Measurements from ENCODE around the gene AGAP3.

AGAP3 gene

DNA sequence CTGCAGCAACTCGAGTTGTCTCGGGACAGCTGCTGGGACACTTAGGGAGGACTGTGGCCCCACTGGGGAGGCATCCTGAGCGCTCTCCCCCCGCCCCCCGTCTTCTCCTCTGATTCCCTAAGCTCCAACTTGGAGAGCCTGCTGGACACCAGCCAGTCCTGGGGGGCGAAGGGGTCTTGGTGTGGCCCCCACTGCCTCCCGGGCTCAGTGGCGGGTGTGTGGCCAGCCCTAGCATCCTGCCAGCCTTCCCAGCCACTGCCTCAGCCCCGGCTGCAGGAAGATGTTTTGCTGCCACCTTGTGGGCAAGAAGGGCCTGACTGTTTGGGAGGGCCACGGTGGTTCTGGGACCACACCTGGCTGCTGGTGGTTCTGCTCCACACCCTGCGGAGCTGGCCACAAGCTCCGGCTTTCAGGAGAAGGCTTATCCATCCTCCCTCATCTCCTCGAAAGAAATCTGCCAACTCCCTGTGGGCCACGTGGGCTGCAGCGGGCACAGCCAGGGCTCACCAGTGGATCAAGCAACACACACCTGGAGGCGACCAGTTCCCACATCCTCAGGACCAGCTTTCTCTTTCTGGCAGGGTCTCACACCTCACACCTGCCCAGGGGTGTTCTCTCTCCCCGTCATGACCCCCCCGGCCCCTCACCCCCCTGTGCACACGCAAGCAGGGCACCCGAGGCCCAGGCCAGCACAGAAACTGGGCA is 24.8 kb downstream of the AGAP3 start:
- peak; percentile 61 for DNase-seq

DNA sequence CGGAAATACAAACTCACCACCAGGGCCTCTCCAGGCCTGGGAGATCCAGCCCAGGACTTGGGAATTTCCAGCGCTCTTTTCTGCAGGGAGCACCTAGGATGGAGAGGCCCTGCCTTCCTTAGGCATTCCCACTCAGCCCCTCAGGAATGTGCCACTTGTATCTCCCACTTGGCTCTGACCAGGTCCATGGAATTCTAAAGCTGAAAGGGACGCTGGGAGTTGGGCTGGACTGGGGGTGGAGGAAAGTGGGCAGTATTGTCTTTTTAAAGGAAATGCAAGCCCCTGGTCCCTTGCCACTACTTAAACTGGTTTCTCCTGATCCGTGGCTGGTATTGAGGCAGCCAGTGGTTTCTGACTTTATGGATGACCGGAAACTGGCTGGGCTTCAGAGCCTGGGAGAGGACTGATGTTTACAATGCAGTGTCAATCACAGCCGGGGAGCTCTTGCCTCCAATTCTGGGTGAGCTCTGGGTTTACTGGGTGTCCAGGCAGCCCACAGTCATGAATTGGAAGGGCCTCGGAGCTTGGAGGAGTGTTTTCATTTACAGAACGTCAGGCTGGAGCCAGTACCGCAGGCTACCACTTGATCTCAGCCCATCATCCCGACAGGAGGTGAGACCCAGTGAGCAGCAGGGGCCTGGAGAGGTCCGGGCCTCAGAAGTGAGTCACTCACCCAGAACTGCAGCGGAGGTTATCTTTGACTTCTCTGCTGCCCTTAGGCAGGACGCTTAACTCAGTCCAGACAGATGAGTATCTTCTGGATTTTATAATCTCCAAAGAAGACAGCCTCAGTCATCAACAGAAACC is 27.3 kb downstream of the AGAP3 start:
- DNase-seq = peak; percentile 90

DNA sequence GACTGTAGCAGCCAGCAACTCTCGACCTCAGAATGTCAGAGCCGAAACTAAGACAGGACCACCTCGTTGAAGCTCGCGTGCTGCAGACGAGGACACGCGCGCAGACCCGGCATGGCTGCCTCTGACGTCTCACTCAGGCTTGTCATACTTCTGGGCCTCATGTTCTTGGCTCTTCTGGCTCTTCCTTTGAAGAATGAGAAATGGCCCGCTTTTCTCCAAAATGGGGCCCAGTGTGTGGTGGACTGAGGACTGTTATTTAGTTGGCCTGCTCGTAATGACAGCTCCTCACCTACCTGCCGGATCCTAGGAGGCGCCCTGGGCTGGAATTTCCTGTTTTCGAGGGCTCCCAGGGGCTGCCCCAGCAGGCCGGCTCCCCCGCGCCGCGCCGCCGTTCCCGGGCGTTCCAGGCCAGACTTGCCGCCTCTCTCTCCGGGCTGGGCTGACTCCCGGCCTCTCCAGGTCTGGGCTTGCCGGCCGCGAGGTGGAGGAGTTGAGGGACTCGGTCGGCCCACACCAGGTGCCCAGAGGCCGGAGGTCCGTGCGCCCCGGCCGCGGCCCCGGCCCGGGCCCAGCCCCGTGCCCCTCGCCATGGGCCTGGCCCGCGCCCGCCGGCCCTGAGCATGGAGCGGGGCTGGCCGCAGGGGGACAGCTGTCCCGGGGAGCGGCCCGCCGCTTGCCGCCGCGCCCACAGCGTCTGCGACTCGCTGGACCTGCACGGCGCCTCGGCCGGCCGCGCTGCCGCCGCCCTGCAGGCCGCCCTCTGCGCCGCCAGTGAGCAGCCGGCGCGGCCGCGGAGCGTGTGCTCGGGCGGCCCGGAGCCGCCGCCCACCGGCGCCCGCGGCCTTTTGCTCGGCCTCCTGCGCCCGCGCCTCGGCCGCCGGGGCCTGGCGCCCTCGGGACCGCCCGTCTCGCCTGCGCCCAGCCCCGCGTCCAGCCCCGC is 28.1 kb downstream of the AGAP3 start:
- DNase-seq = no peak

DNA sequence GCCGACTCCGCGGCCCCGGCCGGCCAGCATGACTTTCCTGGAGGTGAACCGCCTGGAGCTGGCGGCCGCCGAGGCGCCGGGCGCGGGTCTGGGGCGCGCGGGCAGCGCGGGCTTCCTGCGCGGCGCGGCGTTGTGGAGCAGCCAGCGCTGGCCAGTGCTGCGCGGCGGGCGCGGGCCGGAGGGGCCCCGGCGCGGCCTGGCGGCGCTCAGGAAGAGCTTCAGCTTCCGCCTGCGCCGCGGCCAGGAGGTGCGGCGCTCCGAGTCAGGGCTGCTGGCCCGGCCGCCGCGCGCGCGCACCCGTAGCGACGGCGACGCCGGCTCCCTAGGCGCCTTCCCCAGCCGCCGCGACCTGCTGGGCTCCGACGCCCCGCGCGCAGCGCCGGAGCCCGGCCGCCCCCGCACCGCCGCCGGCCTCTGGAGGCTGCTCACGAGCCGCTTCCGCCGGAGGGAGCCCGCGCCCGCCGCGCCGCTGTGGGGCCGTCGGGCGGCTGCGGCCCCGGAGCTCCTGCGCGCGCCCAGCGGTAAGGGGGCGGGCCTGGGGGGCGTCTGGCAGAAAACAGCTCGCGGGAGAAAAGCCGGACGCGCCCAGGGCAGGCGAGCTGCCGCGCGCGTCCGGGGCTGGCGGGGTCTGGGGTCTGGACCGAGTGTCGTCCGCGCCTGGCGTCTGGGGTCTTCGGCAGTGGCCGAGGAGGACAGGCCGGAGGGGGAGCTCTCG is 29.0 kb downstream of the AGAP3 start:
- DNase-seq = peak; percentile 27

DNA sequence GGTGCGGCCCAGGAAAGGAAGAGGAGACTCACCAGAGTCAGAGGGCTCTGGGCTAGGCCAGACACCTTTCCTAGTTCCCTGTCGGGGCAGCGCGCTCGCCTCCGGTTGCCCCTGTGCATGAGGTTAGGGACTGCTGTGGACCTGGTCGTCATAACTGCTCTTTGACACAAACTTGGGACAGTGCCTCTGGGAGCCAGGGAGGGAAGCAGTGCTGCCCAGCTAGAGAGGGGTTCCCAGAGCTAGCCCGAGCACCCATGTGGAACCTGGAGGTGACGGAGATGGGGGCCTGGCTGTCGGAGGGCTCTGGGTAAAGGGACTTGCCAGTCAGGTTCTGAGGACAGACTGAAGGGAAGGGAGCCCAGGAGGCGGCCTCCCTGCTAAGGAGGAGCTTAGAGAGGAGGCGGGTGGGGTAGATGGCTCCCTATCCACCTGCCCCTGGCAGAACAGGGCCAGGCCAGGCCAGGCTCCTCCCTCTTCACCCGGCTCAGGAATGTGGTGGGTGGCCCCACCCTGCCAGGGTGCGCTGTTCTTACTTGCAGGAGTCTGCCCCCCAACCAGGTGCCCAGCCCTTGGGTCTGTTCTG is 29.7 kb downstream of the AGAP3 start:
- DNase-seq = no peak

DNA sequence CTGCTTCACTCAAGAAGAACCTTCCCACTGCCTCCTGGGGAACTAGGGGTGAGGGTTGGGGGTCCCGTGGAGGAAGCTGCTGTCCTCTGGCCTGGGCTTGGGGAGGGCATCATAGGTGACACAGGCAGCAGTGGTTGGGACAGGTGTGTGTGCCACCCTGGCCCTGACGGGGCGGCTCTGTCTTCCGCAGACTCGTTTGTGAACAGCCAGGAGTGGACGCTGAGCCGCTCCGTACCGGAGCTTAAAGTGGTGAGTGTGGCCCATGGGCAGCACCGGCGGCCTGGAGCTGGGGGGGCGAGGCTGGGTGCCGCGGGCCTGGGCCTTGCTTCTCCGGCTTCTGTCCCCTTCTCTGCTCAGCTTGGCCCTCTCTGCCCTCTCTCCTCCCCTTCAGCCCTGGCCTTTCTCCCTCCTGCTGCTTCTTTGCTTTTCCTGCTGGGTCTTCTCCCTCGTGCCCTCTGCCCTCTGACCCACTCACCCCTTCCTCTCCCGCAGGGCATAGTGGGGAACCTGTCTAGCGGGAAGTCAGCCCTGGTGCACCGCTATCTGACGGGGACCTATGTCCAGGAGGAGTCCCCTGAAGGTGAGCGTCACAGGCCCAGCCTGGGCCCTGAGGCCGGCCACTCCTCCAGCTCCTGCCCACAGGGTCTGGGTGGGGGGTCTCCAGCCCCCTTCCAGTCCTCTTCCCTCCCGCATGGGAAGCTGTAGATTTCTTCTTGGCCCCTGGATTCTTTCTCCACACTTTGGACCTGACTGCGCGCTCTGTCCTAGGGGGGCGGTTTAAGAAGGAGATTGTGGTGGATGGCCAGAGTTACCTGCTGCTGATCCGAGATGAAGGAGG is 30.5 kb downstream of the AGAP3 start:
- no peak for DNase-seq

DNA sequence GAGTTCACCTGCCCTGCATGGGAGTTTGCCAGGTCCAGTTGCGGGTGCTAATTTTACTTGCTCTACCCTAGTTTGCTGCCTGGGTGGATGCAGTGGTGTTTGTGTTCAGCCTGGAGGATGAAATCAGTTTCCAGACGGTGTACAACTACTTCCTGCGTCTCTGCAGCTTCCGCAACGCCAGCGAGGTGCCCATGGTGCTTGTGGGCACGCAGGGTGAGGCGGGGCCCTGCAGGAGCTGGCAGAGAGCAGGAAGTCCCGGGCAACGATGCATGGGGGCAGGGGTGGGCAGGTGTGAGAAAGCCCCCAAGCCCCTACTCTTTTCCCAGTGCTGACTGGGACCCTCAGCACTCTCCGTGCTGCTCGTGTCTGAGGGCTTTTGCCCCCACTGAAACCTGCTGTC is 31.3 kb downstream of the AGAP3 start:
- DNase-seq = no peak

DNA sequence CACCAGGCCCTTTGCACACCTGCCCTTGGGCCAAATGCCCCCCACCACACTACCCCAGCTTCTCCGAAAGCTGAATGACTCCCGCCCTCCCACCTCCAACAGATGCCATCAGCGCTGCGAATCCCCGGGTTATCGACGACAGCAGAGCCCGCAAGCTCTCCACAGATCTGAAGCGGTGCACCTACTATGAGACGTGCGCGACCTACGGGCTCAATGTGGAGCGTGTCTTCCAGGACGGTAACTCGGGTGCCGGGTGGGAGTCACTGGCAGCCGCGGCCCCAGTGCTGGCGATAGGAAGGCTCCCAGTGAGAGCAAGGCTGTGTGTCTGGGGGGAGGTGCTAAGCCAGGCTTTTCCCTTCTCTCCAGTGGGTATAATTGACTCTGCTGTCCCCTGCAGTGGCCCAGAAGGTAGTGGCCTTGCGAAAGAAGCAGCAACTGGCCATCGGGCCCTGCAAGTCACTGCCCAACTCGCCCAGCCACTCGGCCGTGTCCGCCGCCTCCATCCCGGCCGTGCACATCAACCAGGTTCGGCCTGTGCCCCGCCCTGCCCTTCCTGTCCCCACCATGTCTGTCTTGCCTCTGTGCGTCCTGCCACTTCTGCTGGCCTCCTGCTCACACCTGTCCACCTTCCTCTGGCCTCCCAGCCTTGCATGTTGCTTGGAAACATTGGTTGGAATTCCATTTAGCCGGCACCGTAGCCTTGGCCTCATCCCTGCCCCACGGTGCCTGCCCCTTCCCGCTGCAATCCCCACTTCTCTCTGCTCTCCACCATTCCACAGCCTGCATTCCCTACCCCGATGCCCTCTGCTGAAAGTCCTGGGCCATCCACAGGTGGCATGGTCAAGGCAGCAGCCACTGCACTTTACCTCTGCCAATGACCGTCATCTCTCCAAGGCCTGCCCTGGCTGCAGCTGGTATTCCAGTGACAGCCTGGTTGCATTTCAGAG is 32.1 kb downstream of the AGAP3 start:
- DNase-seq = no peak

DNA sequence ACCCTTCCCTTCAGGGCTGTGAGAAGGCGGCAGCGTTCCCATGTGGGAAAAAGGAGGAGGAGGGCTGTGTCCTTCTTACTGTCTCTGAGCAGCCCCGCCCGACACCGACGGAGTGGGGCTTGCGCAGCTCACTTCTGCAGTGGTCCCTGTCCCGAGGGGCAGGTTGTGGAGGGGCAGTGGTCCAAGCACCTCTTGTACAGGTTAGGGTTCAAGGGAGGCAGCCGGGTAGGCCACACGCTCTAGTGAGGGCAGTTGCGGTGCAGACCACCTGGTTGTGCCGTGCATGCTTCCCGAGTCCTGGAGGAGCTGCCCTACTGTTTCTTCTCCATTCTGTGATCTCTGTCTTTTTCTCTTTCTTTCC is 32.8 kb downstream of the AGAP3 start:
- DNase-seq = no peak

DNA sequence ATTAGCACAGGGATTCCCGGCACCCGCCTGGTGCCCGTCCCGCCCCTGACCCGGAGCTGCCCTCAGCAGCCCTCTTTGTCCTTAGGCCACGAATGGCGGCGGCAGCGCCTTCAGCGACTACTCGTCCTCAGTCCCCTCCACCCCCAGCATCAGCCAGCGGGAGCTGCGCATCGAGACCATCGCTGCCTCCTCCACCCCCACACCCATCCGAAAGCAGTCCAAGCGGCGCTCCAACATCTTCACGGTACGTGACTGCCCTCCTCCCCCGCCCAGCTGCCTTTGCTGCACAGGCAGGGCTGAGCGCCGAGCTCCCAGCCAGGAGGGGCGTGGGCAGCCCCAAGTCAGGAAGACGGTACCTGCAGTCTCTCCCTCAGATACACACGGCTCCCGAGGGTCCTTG is 33.6 kb downstream of the AGAP3 start:
- no peak for DNase-seq

DNA sequence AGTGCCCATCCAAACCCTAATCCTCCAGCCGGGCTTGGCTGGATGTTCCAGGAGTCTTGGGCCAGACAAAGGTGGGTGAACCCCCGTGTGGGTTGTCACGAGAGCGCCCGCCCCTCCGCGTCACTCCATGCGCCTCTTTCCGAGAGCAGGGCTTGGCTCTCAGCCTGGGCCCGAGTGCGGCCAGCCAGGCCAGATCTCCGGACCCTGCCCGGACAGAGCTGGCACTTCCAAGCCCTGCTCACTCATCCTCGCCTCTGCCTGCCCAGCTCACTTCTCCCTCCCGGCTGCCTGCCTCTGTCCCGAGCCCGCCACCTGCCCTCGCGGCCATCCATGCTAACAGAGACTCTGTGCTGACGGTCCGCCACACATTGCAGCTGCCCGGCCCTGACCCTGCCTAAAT is 34.6 kb downstream of the AGAP3 start:
- DNase-seq = no peak

DNA sequence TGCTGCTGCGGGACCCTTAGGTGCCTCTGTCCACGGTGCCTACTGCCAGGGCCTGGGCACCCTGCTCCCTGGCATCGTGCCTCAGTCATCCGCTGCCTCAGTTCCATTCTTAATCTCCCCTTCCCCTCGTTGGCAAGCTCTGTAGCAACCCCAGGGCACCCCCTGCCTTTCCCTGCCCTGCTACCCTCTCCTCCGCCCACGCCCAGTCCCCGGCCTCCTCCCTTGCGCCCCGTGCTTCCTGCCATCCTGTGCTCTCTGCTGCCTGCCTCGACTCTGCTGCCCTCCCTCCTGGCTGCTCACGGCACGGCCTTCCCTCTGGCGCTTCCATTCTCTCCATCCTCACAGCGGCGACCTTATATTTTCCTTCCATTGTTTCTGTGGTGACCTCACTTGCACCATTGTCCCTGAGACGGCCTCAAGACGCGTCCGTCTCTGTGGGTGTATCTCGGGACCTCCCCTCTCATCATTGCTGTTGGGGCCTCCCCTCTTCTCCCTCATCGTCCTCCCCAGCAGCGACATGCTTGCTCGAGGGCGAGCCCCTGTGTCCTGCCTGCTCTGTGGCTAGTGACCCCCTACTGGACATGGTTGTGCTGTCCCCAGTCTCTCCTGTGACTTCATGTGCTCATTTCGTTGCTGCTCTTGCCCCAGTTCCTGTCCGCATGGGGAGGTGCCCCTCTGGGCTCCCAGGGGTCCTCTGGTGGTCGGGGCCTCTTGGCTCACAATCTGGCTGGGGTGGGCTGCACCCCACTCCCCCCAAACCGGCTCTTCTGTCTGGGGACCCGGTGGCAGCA is 35.3 kb downstream of the AGAP3 start:
- no peak for DNase-seq

DNA sequence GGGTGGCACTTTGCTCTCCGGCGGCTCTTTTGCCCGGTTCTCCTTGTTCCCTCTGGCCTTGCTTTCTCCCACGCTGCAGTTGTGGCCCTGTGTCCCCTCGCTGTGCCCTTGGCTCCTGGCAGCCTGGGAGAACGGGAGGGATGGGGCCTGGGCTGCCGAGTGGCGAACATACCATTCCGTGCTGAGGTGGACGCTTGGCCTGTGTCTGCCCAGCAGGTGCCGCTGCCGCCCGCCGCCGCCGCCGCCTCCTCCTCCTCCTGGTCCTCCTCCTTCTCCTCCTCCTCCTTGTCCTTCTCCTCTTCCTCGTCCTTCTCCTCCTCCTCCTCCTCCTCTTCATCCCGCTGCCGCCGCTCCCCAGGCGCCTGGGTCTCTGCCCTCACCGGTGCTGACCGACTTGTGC is 36.0 kb downstream of the AGAP3 start:
- DNase-seq = no peak

DNA sequence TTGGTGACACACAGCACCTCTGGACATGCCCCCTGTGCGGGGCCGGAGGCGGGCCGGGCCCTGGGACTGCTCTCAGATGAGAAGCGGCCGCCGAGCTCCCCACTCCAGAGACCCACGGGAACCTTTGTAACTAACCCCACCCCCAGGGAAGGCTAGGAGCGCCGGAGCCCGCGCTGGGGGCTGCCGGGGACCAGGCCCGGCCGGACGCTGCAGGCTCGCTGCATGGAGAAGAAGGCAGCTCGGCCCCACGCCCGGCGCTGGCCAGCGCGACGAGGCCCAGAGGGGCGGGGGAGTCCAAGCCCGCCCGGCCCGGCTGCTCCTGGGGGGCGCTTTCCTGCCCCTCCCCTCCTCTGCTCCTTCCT is 36.5 kb downstream of the AGAP3 start:
- DNase-seq = no peak

DNA sequence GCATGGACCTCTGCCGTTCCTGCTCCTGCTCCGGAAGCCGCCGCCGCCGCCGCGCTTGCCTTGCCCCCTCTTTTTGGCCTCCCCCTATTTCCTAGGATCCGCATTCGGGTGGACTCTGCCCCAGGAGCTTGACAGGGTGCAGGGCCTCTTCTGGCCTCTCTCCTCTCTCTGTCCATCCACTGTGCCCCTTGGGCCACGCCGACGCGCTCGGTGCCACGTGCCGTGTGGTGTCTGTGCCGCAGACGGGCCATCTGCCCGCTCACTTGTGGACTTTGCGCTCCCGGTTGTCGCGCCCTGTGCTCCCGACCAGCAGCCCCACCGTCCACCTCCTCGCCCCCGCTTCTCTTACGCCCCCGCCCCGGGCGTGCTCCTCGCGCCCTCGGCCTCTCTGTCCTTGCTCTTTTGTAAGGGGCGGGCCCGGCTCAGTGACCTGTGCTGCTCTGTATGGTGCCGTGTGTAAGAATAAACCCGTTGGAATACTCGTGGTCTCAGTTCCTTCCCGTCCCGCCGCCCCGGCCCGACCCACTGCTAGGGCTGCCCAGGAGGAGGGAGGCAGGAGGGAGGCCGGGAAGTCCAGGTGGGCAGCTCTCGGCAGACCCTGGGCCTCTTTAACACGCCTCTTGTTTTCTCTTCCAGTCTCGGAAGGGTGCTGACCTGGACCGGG is 37.0 kb downstream of the AGAP3 start:
- no peak for DNase-seq

DNA sequence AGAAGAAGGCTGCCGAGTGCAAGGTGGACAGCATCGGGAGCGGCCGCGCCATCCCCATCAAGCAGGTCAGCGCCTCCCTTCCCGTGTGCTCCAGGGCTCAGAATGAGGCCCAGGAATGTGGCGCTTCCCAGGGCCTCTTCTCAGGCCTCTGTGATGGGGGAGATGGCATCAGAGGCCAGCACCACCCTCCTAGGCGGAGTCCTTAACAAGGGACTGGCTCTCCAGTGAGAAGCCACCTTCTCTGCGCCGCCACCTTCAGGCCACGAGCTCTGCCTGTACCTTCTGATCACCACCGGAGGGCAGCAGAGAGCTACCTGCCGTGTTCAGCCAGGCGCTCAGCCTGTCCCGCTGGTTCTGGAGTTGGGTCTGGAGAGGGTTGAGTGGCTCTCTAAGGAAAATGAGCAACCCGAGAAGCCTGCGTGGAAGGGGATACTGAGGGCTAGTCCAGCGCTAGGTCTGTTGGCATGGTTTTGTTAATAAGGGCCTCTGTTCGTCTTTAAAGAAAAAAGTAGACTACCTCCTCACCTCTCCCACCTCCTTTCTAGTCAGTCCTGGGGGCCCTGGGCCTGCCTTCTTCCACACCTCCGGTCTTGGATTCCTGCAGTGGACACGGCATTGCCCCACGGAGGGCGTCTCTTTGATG is 37.7 kb downstream of the AGAP3 start:
- DNase-seq = peak; percentile 71

DNA sequence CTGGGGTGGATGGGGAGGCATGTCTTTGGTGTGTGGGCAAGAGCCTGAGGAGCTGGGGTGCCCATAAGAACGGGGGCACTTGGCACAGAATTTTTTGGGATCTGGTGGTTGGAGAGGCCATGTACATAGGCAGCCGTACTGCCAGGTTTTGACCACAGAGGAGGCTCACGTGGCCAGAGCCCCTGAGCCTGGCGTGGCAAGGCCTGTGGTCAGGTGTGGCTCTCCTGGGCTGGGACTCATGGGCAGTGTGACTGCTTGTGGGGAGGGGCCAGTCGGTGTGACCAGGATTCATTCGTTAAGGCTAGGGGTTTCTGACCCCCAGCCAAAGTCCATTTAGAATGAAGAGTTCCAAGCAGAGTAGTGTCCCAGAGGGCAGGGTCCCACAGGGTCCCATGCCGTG is 38.2 kb downstream of the AGAP3 start:
- no peak for DNase-seq

DNA sequence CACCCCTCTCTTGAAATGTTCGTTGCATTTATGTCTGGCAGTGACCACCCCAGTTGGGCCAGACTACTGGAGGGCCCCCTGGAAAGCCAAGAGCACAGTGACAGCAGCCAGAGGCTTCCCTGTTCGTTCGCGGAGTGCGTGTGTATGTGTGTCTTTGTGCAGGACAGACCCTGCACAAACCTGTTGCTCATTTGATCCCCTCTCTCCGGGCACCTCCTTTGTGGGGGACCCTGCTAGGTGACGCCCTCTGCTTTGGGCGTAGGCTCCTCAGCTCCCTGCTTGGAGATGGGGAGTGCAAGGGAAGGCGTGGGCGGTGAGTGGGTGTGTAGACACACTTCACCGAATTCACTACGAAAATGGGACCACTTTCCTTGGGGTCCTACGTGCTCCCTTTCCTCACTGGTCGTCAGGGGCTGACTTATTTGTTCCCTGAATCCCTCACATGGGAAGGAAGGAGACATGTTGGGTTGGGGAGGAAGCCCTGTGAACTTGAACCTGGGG is 38.7 kb downstream of the AGAP3 start:
- no peak for DNase-seq

Data from fibroblast of skin of right quadriceps (primary cell).